K562 (cell line): ENCODE results near the gene SGMS1. TPM values are rescaled to one million over a fixed set of nuclear protein-coding genes. Genes with fewer than 3 reads are reported as not detected.

Experiments
- CEBPG ChIP-seq, 3 experiments: fragments of 200-800 bp in 1 of 3; sonication (Bioruptor generic) in 1 of 3; sonication (generic) in 1 of 3; formaldehyde crosslinking in 1 of 3; IDR thresholded peaks in 2 of 3; conservative IDR thresholded peaks in 1 of 3; 2 replicates each; pipeline versions ENCODE4 v1.6.1 to v1.8.0; 2016 to 2022; ENCODE audit warnings: missing compliant biosample characterization in 2 of 3, missing genetic modification characterization in 2 of 3, mild to moderate bottlenecking in 1 of 3, missing genetic modification reagents in 1 of 3
- ELF1 ChIP-seq: fragments of 200-800 bp; sonication (Bioruptor generic); IDR thresholded peaks from 2 replicates; pipeline ENCODE4 v1.6.1; 2016; ENCODE audit warnings: missing genetic modification characterization, missing compliant biosample characterization
- EWSR1 ChIP-seq: fragments of 450-650 bp; IDR thresholded peaks from 2 replicates; pipeline ENCODE4 v1.6.1; 2018; ENCODE audit warnings: borderline replicate concordance, mild to moderate bottlenecking, low read depth, moderate library complexity; ENCODE audit not compliant: partially characterized antibody
- HDAC2 ChIP-seq: fragments of 450-650 bp; IDR thresholded peaks from 2 replicates; pipeline ENCODE4 v1.6.1; 2016; ENCODE audit warnings: mild to moderate bottlenecking
- KDM1A ChIP-seq, 2 experiments: fragments of 450-650 bp; IDR thresholded peaks; 2 replicates each; pipeline ENCODE4 v1.6.1; 2016; ENCODE audit warnings: mild to moderate bottlenecking in 2 of 2
- MEF2D ChIP-seq: conservative IDR thresholded peaks from 2 replicates; pipeline ENCODE4 v1.6.1; 2016; ENCODE audit warnings: low read depth, missing genetic modification characterization, missing compliant biosample characterization
- NR2C2 ChIP-seq, 2 experiments: fragments of 200-800 bp in 1 of 2; sonication (Bioruptor generic) in 1 of 2; sonication (generic) in 1 of 2; formaldehyde crosslinking in 1 of 2; IDR thresholded peaks; 2 replicates each; pipeline versions ENCODE4 v1.6.1 to v1.8.0; 2016 to 2022; ENCODE audit warnings: mild to moderate bottlenecking in 1 of 2, missing compliant biosample characterization in 1 of 2, missing genetic modification characterization in 1 of 2, missing genetic modification reagents in 1 of 2
- RAD21 ChIP-seq, 2 experiments: fragments of 250-450 bp in 1 of 2; fragments of 450-650 bp in 1 of 2; sonication (Bioruptor Pico) in 1 of 2; formaldehyde crosslinking in 1 of 2; IDR thresholded peaks in 1 of 2; conservative IDR thresholded peaks in 1 of 2; 2 replicates each; pipeline versions ENCODE4 v1.4.0 to v1.8.0; 2020 to 2022; ENCODE audit warnings: mild to moderate bottlenecking in 2 of 2, moderate library complexity in 1 of 2
- SIN3A ChIP-seq, 2 experiments: fragments of 150-350 bp in 1 of 2; IDR thresholded peaks; 2 replicates each; pipeline ENCODE4 v1.6.1; 2011 to 2016; ENCODE audit warnings: borderline replicate concordance in 2 of 2, low read depth in 2 of 2, low read length in 2 of 2, mild to moderate bottlenecking in 2 of 2, moderate library complexity in 2 of 2; ENCODE audit not compliant: control insufficient read depth in 1 of 2
- SMAD4 ChIP-seq: fragments of 250-450 bp; sonication (Bioruptor Pico); conservative IDR thresholded peaks from 2 replicates; pipeline ENCODE4 v1.8.0; 2021; ENCODE audit warnings: inconsistent platforms, mild to moderate bottlenecking, moderate library complexity
- ZNF77 ChIP-seq: fragments of 250-450 bp; sonication (Bioruptor Pico); IDR thresholded peaks from 2 replicates; pipeline ENCODE4 v1.5.0; 2020
- polyA plus RNA-seq, 8 experiments: library from polyadenylated mRNA; depleted of rRNA in 4 of 8; stranded (reverse) in 5 of 8; unstranded in 3 of 8; fragments of >200 nt; fragmentation: Nextera tagmentation in 2 of 8; fragmentation: Illumina TruSeq in 1 of 8; extraction: Ambion mirVana in 2 of 8; extraction: Trizol in 1 of 8; gene quantifications; 2 replicates each; pipeline versions ENCODE4 v1.2.1 to v1.2.3, GENCODE V29; 2011 to 2014; ENCODE audit warnings: inconsistent platforms in 1 of 8, missing spikeins in 1 of 8
- total RNA-seq, 7 experiments: library from RNA; depleted of rRNA in 6 of 7; stranded (reverse); fragments of >200 nt in 6 of 7; fragmentation: Illumina TruSeq in 2 of 7; extraction: Trizol in 2 of 7; gene quantifications; 2 replicates each; pipeline versions ENCODE4 v1.2.1 to v1.2.3, GENCODE V29; 2011 to 2021; ENCODE audit warnings: low replicate concordance in 1 of 7
- TF ChIP-seq, protein P1 (sequence below): sonication (generic); formaldehyde crosslinking; IDR thresholded peaks from 2 replicates; pipeline ENCODE4 v1.9.0; 2022; ENCODE audit warnings: mild to moderate bottlenecking, missing genetic modification reagents
- TF ChIP-seq, protein P2 (sequence below): fragments of 200-800 bp; sonication (Bioruptor generic); IDR thresholded peaks from 2 replicates; pipeline ENCODE4 v1.6.1; 2016; ENCODE audit warnings: missing genetic modification characterization, missing compliant biosample characterization
- TF ChIP-seq, protein P3 (sequence below), 2 experiments: fragments of 450-650 bp; IDR thresholded peaks; 2 replicates each; pipeline ENCODE4 v1.6.1; 2016
- TF ChIP-seq, protein P4 (sequence below): fragments of 450-650 bp; conservative IDR thresholded peaks from 2 replicates; pipeline ENCODE4 v1.6.1; 2016; ENCODE audit warnings: missing genetic modification characterization, low read depth, mild to moderate bottlenecking, missing compliant biosample characterization, moderate library complexity
- TF ChIP-seq, protein P5 (sequence below): conservative IDR thresholded peaks from 2 replicates; pipeline ENCODE4 v1.6.1; 2011; ENCODE audit warnings: low read depth, mild to moderate bottlenecking, low read length; ENCODE audit not compliant: control insufficient read depth

Gene SGMS1
- total and polyA plus RNA-seq, 9 of the 15 experiments (the other 6 are each of a cell fraction or from before 2014, with no cell fraction given), result 22.6 to 232 (median 82.2) TPM

DNA sequence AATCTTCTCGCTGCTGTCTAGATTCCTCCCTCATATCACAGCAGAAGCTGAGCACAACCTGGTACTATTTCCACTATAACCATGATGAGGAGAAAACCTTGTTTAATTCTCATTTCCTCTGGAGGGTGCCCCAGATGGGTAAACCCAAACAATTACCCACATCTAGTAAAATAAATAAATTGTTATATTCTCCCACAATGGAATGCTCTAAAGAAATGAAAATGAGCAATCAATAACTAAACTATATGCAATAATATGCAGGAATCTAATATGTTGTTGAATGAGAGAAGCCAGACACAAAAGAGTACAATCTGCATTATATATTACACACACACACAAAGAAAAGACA is 37.0 kb downstream of the SGMS1 start (continued):
- TF ChIP-seq MEF2D (no peak), HDAC2 (no peak; the same call in 1 of the 2 replicates), EWSR1 (no peak), SIN3A (IDR thresholded peaks at IDR 0.05; ENCODE audit: borderline replicate concordance in 2 of 2, control insufficient read depth in 1 of 2, low read depth in 2 of 2, low read length in 2 of 2) (no peak), SMAD4 (CRISPR knock-in tag) (no peak), RAD21 (CRISPR knock-in tag; conservative IDR thresholded peaks at IDR 0.05 in 1 of 2, IDR thresholded peaks at IDR 0.05 in 1 of 2) (0 out of 4 replicates have a peak, but pooled peaks of 1 of the 2 experiments have one; percentile 13), ZNF77 (no peak), NR2C2 (CRISPR knock-in tag; IDR thresholded peaks at IDR 0.05) (no peak), NR2C2 (tag; IDR thresholded peaks at IDR 0.05) (0 out of 2 replicates have a peak, but pooled peaks have one; percentile 7), KDM1A (IDR thresholded peaks at IDR 0.05) (peak in 1 of 2 experiments; percentile 46; a peak in 1 of 4 replicates), CEBPG (CRISPR knock-in tag; IDR thresholded peaks at IDR 0.05) (no peak), CEBPG (tag; conservative IDR thresholded peaks at IDR 0.05 in 1 of 2, IDR thresholded peaks at IDR 0.05 in 1 of 2) (peak in 1 of 2 experiments; percentile 67; a peak in 2 of 4 replicates), ELF1 (tag) (no peak)
- TF ChIP-seq, protein P1, sequence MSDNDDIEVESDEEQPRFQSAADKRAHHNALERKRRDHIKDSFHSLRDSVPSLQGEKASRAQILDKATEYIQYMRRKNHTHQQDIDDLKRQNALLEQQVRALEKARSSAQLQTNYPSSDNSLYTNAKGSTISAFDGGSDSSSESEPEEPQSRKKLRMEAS (CRISPR knock-in tag), result no peak
- TF ChIP-seq, protein P2, sequence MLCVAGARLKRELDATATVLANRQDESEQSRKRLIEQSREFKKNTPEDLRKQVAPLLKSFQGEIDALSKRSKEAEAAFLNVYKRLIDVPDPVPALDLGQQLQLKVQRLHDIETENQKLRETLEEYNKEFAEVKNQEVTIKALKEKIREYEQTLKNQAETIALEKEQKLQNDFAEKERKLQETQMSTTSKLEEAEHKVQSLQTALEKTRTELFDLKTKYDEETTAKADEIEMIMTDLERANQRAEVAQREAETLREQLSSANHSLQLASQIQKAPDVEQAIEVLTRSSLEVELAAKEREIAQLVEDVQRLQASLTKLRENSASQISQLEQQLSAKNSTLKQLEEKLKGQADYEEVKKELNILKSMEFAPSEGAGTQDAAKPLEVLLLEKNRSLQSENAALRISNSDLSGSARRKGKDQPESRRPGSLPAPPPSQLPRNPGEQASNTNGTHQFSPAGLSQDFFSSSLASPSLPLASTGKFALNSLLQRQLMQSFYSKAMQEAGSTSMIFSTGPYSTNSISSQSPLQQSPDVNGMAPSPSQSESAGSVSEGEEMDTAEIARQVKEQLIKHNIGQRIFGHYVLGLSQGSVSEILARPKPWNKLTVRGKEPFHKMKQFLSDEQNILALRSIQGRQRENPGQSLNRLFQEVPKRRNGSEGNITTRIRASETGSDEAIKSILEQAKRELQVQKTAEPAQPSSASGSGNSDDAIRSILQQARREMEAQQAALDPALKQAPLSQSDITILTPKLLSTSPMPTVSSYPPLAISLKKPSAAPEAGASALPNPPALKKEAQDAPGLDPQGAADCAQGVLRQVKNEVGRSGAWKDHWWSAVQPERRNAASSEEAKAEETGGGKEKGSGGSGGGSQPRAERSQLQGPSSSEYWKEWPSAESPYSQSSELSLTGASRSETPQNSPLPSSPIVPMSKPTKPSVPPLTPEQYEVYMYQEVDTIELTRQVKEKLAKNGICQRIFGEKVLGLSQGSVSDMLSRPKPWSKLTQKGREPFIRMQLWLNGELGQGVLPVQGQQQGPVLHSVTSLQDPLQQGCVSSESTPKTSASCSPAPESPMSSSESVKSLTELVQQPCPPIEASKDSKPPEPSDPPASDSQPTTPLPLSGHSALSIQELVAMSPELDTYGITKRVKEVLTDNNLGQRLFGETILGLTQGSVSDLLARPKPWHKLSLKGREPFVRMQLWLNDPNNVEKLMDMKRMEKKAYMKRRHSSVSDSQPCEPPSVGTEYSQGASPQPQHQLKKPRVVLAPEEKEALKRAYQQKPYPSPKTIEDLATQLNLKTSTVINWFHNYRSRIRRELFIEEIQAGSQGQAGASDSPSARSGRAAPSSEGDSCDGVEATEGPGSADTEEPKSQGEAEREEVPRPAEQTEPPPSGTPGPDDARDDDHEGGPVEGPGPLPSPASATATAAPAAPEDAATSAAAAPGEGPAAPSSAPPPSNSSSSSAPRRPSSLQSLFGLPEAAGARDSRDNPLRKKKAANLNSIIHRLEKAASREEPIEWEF (CRISPR knock-in tag), result no peak
- TF ChIP-seq, protein P3, sequence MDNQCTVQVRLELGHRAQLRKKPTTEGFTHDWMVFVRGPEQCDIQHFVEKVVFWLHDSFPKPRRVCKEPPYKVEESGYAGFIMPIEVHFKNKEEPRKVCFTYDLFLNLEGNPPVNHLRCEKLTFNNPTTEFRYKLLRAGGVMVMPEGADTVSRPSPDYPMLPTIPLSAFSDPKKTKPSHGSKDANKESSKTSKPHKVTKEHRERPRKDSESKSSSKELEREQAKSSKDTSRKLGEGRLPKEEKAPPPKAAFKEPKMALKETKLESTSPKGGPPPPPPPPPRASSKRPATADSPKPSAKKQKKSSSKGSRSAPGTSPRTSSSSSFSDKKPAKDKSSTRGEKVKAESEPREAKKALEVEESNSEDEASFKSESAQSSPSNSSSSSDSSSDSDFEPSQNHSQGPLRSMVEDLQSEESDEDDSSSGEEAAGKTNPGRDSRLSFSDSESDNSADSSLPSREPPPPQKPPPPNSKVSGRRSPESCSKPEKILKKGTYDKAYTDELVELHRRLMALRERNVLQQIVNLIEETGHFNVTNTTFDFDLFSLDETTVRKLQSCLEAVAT (IDR thresholded peaks at IDR 0.05), result no peak
- TF ChIP-seq, protein P4, sequence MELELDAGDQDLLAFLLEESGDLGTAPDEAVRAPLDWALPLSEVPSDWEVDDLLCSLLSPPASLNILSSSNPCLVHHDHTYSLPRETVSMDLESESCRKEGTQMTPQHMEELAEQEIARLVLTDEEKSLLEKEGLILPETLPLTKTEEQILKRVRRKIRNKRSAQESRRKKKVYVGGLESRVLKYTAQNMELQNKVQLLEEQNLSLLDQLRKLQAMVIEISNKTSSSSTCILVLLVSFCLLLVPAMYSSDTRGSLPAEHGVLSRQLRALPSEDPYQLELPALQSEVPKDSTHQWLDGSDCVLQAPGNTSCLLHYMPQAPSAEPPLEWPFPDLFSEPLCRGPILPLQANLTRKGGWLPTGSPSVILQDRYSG (tag), result no peak
- TF ChIP-seq, protein P5, sequence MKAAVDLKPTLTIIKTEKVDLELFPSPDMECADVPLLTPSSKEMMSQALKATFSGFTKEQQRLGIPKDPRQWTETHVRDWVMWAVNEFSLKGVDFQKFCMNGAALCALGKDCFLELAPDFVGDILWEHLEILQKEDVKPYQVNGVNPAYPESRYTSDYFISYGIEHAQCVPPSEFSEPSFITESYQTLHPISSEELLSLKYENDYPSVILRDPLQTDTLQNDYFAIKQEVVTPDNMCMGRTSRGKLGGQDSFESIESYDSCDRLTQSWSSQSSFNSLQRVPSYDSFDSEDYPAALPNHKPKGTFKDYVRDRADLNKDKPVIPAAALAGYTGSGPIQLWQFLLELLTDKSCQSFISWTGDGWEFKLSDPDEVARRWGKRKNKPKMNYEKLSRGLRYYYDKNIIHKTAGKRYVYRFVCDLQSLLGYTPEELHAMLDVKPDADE, result no peak
